Measurements from ENCODE around the gene SLC25A43. TPM values are rescaled to one million over a fixed set of nuclear protein-coding genes. Genes with fewer than 3 reads are reported as not detected.

The SLC25A43 gene
- 25.0 and 27.2 TPM in 2 replicates for total RNA-seq

GRCh38 chrX:119398974-119399771, at the start of gene SLC25A43:
SLC25A43 (plus strand) TSS chrX:119399336; CDS start chrX:119399404, 68 bp downstream.

GRCh38 chrX:119467842-119468550, 68.9 kb downstream of the SLC25A43 start, which contains the start of gene SLC25A5:
SLC25A5 (plus strand) TSS chrX:119468444; CDS start chrX:119468516, 72 bp downstream.

Small RNA genes lying within 50 kb of the gene (small RNA-seq; reads per million reads assigned to genes)
- gene RNU1-67P = 3.7 reads per million, percentile 90 among the genes with 10 or more reads in this experiment
- gene RNY3P16 = not detected

Other genes with a start within 250 kb of the SLC25A43 start
- 156 and 207 TPM in 2 replicates for gene PGRMC1, start 163.1 kb upstream of the SLC25A43 start, total RNA-seq
- gene SLC25A5, start 69.1 kb downstream of the SLC25A43 start, total RNA-seq = 219 and 237 TPM in 2 replicates
- 15.4 and 22.1 TPM in 2 replicates for gene STEEP1, start 166.1 kb downstream of the SLC25A43 start, total RNA-seq
- 21.3 and 30.9 TPM in 2 replicates for gene UBE2A, start 175.2 kb downstream of the SLC25A43 start, total RNA-seq
- 5.5 and 8.8 TPM in 2 replicates for gene NKRF, start 207.1 kb downstream of the SLC25A43 start, total RNA-seq